K562 (cell line): Measurements from ENCODE around the gene ZNF319. TPM values are rescaled to one million over a fixed set of nuclear protein-coding genes. Genes with fewer than 3 reads are reported as not detected.

ENCODE experiments used
- ARID3B ChIP-seq: fragments of 250-450 bp; sonication (Bioruptor Pico); IDR thresholded peaks from 2 replicates; pipeline ENCODE4 v1.4.0; 2020; ENCODE audit warnings: borderline replicate concordance
- CCNT2 ChIP-seq: IDR thresholded peaks from 2 replicates; pipeline ENCODE4 v1.6.1; 2011; ENCODE audit warnings: borderline replicate concordance, low read depth, mild to moderate bottlenecking, moderate library complexity, mixed read lengths, low read length; ENCODE audit not compliant: insufficient read length; ENCODE audit errors: extremely low read depth
- CREBBP ChIP-seq: IDR thresholded peaks from one replicate; pipeline ENCODE4 v1.6.1; 2012; ENCODE audit warnings: low read depth, mild to moderate bottlenecking, control low read depth, inconsistent platforms, low read length
- GTF3C2 ChIP-seq: IDR thresholded peaks from 3 replicates; pipeline ENCODE4 v1.6.1; 2011; ENCODE audit warnings: borderline replicate concordance, mild to moderate bottlenecking, moderate library complexity; ENCODE audit not compliant: insufficient read length; ENCODE audit errors: extremely low read depth
- HDAC1 ChIP-seq, 2 experiments: fragments of 450-650 bp; IDR thresholded peaks; 2 replicates each; pipeline ENCODE4 v1.6.1; 2016 to 2017; ENCODE audit warnings: inconsistent platforms in 1 of 2, mild to moderate bottlenecking in 1 of 2, moderate library complexity in 1 of 2
- MLLT1 ChIP-seq, 2 experiments: fragments of 450-650 bp; IDR thresholded peaks; 2 replicates each; pipeline ENCODE4 v1.6.1; 2016
- MNT ChIP-seq, 2 experiments: fragments of 450-650 bp; conservative IDR thresholded peaks; 2 replicates each; pipeline ENCODE4 v1.6.1; 2017; ENCODE audit warnings: mild to moderate bottlenecking in 2 of 2, moderate library complexity in 2 of 2
- NFIC ChIP-seq: fragments of 450-650 bp; IDR thresholded peaks from 2 replicates; pipeline ENCODE4 v1.6.1; 2017; ENCODE audit warnings: mild to moderate bottlenecking, inconsistent platforms
- POLR2H ChIP-seq: IDR thresholded peaks from 2 replicates; pipeline ENCODE4 v1.6.1; 2016; ENCODE audit warnings: missing genetic modification characterization, low read depth, mild to moderate bottlenecking, control low read depth, missing compliant biosample characterization, moderate library complexity
- SREBF2 ChIP-seq: sonication (generic); formaldehyde crosslinking; IDR thresholded peaks from 2 replicates; pipeline ENCODE4 v1.4.0; 2020; ENCODE audit warnings: mild to moderate bottlenecking, missing genetic modification reagents
- TFAP4 ChIP-seq: sonication (generic); formaldehyde crosslinking; IDR thresholded peaks from 2 replicates; pipeline ENCODE4 v1.8.0; 2022; ENCODE audit warnings: missing genetic modification reagents, mild to moderate bottlenecking, moderate library complexity, borderline replicate concordance
- ZBTB7A ChIP-seq: IDR thresholded peaks from 2 replicates; pipeline ENCODE4 v1.6.1; 2011; ENCODE audit warnings: low read depth, mild to moderate bottlenecking, low read length, moderate library complexity, borderline replicate concordance; ENCODE audit not compliant: control insufficient read depth
- ZFP91 ChIP-seq: sonication (generic); formaldehyde crosslinking; IDR thresholded peaks from 2 replicates; pipeline ENCODE4 v1.8.0; 2022; ENCODE audit warnings: mild to moderate bottlenecking, missing genetic modification reagents
- ZNF134 ChIP-seq: fragments of 250-450 bp; sonication (Bioruptor Pico); conservative IDR thresholded peaks from 2 replicates; pipeline ENCODE4 v1.4.0; 2020
- ZNF347 ChIP-seq: fragments of 450-650 bp; formaldehyde crosslinking; IDR thresholded peaks from 2 replicates; pipeline ENCODE4 v1.4.0; 2020; ENCODE audit warnings: low read depth, mild to moderate bottlenecking, moderate library complexity
- ZNF551 ChIP-seq: fragments of 250-450 bp; sonication (Bioruptor Pico); IDR thresholded peaks from 2 replicates; pipeline ENCODE4 v1.5.0; 2021; ENCODE audit warnings: mild to moderate bottlenecking, moderate library complexity
- polyA plus RNA-seq, 8 experiments: library from polyadenylated mRNA; depleted of rRNA in 4 of 8; stranded (reverse) in 5 of 8; unstranded in 3 of 8; fragments of >200 nt; fragmentation: Nextera tagmentation in 2 of 8; fragmentation: Illumina TruSeq in 1 of 8; extraction: Ambion mirVana in 2 of 8; extraction: Trizol in 1 of 8; gene quantifications; 2 replicates each; pipeline versions ENCODE4 v1.2.1 to v1.2.3, GENCODE V29; 2011 to 2014; ENCODE audit warnings: inconsistent platforms in 1 of 8, missing spikeins in 1 of 8
- total RNA-seq, 7 experiments: library from RNA; depleted of rRNA in 6 of 7; stranded (reverse); fragments of >200 nt in 6 of 7; fragmentation: Illumina TruSeq in 2 of 7; extraction: Trizol in 2 of 7; gene quantifications; 2 replicates each; pipeline versions ENCODE4 v1.2.1 to v1.2.3, GENCODE V29; 2011 to 2021; ENCODE audit warnings: low replicate concordance in 1 of 7

Gene ZNF319
- total and polyA plus RNA-seq, 9 of the 15 experiments (the other 6 are each of a cell fraction or from before 2014, with no cell fraction given), result 0.20 to 5.7 (median 1.4) TPM

GRCh38 chr16:58026139-58026704 is 25.8 kb upstream of the ZNF319 start (continued):
- TF ChIP-seq TFAP4 (CRISPR knock-in tag) (0 out of 2 replicates have a peak, but pooled peaks have one; percentile 21), POLR2H (tag) (no peak), ZNF134 (CRISPR knock-in tag) (no peak), ARID3B (CRISPR knock-in tag) (no peak), NFIC (peak; percentile 60), CREBBP (no peak), SREBF2 (CRISPR knock-in tag) (no peak), GTF3C2 (no peak), MNT (conservative IDR thresholded peaks at IDR 0.05) (0 out of 4 replicates have a peak, but pooled peaks of 1 of the 2 experiments have one; percentile 2), ZFP91 (CRISPR knock-in tag) (peak; percentile 23; the same call in 1 of the 2 replicates), ZNF551 (CRISPR knock-in tag) (no peak), MLLT1 (IDR thresholded peaks at IDR 0.05) (no peak), CCNT2 (no peak), ZNF347 (CRISPR knock-in tag) (no peak), ZBTB7A (no peak), HDAC1 (IDR thresholded peaks at IDR 0.05) (no peak)
- TF ChIP-seq, all 486 proteins: peak for 14
